T-helper 1 cell (primary cell): ENCODE measurements around the gene TBC1D22A.

Experiments
- DNase-seq, 5 donors: peaks; one replicate each; pipeline ENCODE4 v3.0.0-alpha.2; 2012 to 2020

TBC1D22A gene

GRCh38 chr22:47051441-47052071 is 289.1 kb downstream of the TBC1D22A start:
- DNase-seq, result no peak

- no peak for DNase-seq
Measured at GRCh38 chr22:47052236-47053012, 290.0 kb downstream of the TBC1D22A start.

- no peak for DNase-seq
Measured at GRCh38 chr22:47053013-47053725, 290.7 kb downstream of the TBC1D22A start.

GRCh38 chr22:47053726-47054141 is 291.3 kb downstream of the TBC1D22A start:
- no peak for DNase-seq

GRCh38 chr22:47054231-47055072 is 292.0 kb downstream of the TBC1D22A start:
- no peak for DNase-seq

GRCh38 chr22:47055073-47055355 is 292.6 kb downstream of the TBC1D22A start:
- no peak for DNase-seq

- no peak for DNase-seq
Measured at GRCh38 chr22:47055461-47055860, 293.0 kb downstream of the TBC1D22A start.

GRCh38 chr22:47055921-47056320 is 293.5 kb downstream of the TBC1D22A start:
- DNase-seq, result no peak

GRCh38 chr22:47056361-47056760 is 293.9 kb downstream of the TBC1D22A start:
- no peak for DNase-seq

- no peak for DNase-seq
Measured at GRCh38 chr22:47056776-47057470, 294.5 kb downstream of the TBC1D22A start.

- no peak for DNase-seq
Measured at GRCh38 chr22:47057916-47058585, 295.6 kb downstream of the TBC1D22A start.

- DNase-seq, result no peak
Measured at GRCh38 chr22:47059076-47059475, 296.6 kb downstream of the TBC1D22A start.

- DNase-seq, result no peak
Measured at GRCh38 chr22:47059701-47060161, 297.3 kb downstream of the TBC1D22A start.

GRCh38 chr22:47060718-47061117 is 298.3 kb downstream of the TBC1D22A start:
- DNase-seq, result no peak

- DNase-seq, result no peak
Measured at GRCh38 chr22:47061226-47061625, 298.8 kb downstream of the TBC1D22A start.

GRCh38 chr22:47062126-47062525 is 299.7 kb downstream of the TBC1D22A start:
- DNase-seq, result no peak

- DNase-seq, result no peak
Measured at GRCh38 chr22:47063071-47063509, 300.6 kb downstream of the TBC1D22A start.

- no peak for DNase-seq
Measured at GRCh38 chr22:47063606-47064005, 301.2 kb downstream of the TBC1D22A start.

GRCh38 chr22:47064016-47064415 is 301.6 kb downstream of the TBC1D22A start:
- no peak for DNase-seq

- DNase-seq, result no peak
Measured at GRCh38 chr22:47064416-47064815, 302.0 kb downstream of the TBC1D22A start.
